H1 (cell line): Measurements from ENCODE around the gene WDR43. TPM values are rescaled to one million over a fixed set of nuclear protein-coding genes. Genes with fewer than 3 reads are reported as not detected.

Experiments used
- CTCF ChIA-PET: fragments of 300-600 bp; sonication (Branson Sonifier 250); formaldehyde crosslinking; loops from one replicate; lab custom pipeline; 2021; ENCODE audit not compliant: partially characterized antibody; lab: Charles Lee
- POLR2A ChIA-PET: fragments of 300-600 bp; sonication (Branson Sonifier 250); formaldehyde crosslinking; loops from one replicate; lab custom pipeline; 2021; ENCODE audit warnings: inconsistent platforms; ENCODE audit not compliant: partially characterized antibody; lab: Charles Lee
- DNase-seq, 2 experiments: peaks; one replicate each; pipeline versions ENCODE4 v3.0.0 to v3.0.0-alpha.2; 2010 to 2022; ENCODE audit warnings: low spot score in 2 of 2, low read depth in 1 of 2, mixed read lengths in 1 of 2
- FAIRE-seq: peaks from 2 replicates; lab custom pipeline; 2011; peaks lifted over from hg19 to GRCh38; lab: Jason Lieb, UNC
- H2AFZ ChIP-seq: 2 replicates; pipeline ENCODE4 v1.8.1; 2012; ENCODE audit warnings: low read length, inconsistent platforms
- H2AK5ac ChIP-seq: 2 replicates; pipeline ENCODE4 v1.6.1; 2013; ENCODE audit warnings: low read depth, low read length
- H2BK120ac ChIP-seq: replicated peaks from 2 replicates; pipeline ENCODE3; 2013; ENCODE audit warnings: low read depth, low read length, inconsistent platforms
- H2BK12ac ChIP-seq: 2 replicates; pipeline ENCODE4 v1.6.1; 2013; ENCODE audit warnings: low read depth, low read length
- H2BK15ac ChIP-seq: 2 replicates; pipeline ENCODE4 v1.6.1; 2013; ENCODE audit warnings: low read length
- H2BK20ac ChIP-seq: 2 replicates; pipeline ENCODE4 v1.6.1; 2013; ENCODE audit warnings: low read length
- H2BK5ac ChIP-seq: 2 replicates; pipeline ENCODE4 v1.6.1; 2013; ENCODE audit warnings: low read depth, low read length
- H3K14ac ChIP-seq: 2 replicates; pipeline ENCODE4 v1.6.1; 2013; ENCODE audit warnings: inconsistent platforms; ENCODE audit not compliant: insufficient read length
- H3K18ac ChIP-seq: 2 replicates; pipeline ENCODE4 v1.6.1; 2013; ENCODE audit warnings: low read length; ENCODE audit errors: extremely low read depth
- H3K23ac ChIP-seq: 2 replicates; pipeline ENCODE4 v1.6.1; 2013; ENCODE audit warnings: inconsistent platforms; ENCODE audit not compliant: insufficient read length
- H3K23me2 ChIP-seq: 2 replicates; pipeline ENCODE4 v1.6.1; 2013; ENCODE audit warnings: low read depth, low read length
- H3K27ac ChIP-seq: 2 replicates; pipeline ENCODE4 v1.6.1; 2011; ENCODE audit warnings: low read depth, low read length, inconsistent platforms
- H3K27me3 ChIP-seq, 4 experiments: replicated peaks in 1 of 4; 1 replicate in 1 of 4; 2 replicates in 3 of 4; pipeline versions ENCODE4 v1.6.1 to v1.8.1; 2011 to 2013; ENCODE audit warnings: low read length in 3 of 4, mild to moderate bottlenecking in 3 of 4, inconsistent platforms in 2 of 4, mixed read lengths in 2 of 4, moderate library complexity in 1 of 4; ENCODE audit not compliant: control insufficient read depth in 3 of 4, insufficient read depth in 3 of 4; ENCODE audit errors: extremely low read depth in 1 of 4
- H3K36me3 ChIP-seq, 4 experiments: 2 replicates each; pipeline versions ENCODE4 v1.6.1 to v1.8.1; 2011 to 2013; ENCODE audit warnings: mild to moderate bottlenecking in 4 of 4, low read length in 3 of 4, moderate library complexity in 2 of 4, control low read depth in 1 of 4, inconsistent platforms in 1 of 4; ENCODE audit not compliant: insufficient read depth in 4 of 4, control insufficient read depth in 2 of 4
- H3K4ac ChIP-seq: replicated peaks from 2 replicates; pipeline ENCODE3; 2013; ENCODE audit warnings: low read length, low read depth, mixed read lengths, inconsistent platforms; ENCODE audit not compliant: insufficient read length
- H3K4me1 ChIP-seq, 4 experiments: replicated peaks in 1 of 4; 1 replicate in 1 of 4; 2 replicates in 3 of 4; pipeline versions ENCODE4 v1.6.1 to v1.8.1; 2011 to 2013; ENCODE audit warnings: low read length in 3 of 4, inconsistent platforms in 2 of 4, mixed read lengths in 1 of 4; ENCODE audit not compliant: insufficient read depth in 4 of 4, control insufficient read depth in 3 of 4
- H3K4me2 ChIP-seq, 2 experiments: 2 replicates each; pipeline versions ENCODE4 v1.6.1 to v1.8.1; 2011 to 2013; ENCODE audit warnings: low read depth in 2 of 2, low read length in 2 of 2, control low read depth in 1 of 2, inconsistent platforms in 1 of 2, mild to moderate bottlenecking in 1 of 2; ENCODE audit not compliant: insufficient read depth in 1 of 2
- H3K4me3 ChIP-seq, 4 experiments: fragments of 200-600, 300-600 bp in 1 of 4; sonication (generic), shearing (Covaris generic), sonication (Bioruptor Twin) in 1 of 4; 2 replicates each; pipeline versions ENCODE4 v1.5.1 to v1.8.1; 2011 to 2016; ENCODE audit warnings: low read length in 4 of 4, low read depth in 3 of 4, control low read depth in 2 of 4, inconsistent platforms in 2 of 4, mild to moderate bottlenecking in 2 of 4, mixed read lengths in 1 of 4, moderate library complexity in 1 of 4; ENCODE audit not compliant: insufficient read depth in 2 of 4; ENCODE audit errors: extremely low read depth in 1 of 4
- H3K56ac ChIP-seq: replicated peaks from 2 replicates; pipeline ENCODE3; 2013; ENCODE audit warnings: low read depth, mild to moderate bottlenecking, mixed read lengths, low read length, inconsistent platforms; ENCODE audit not compliant: insufficient read length
- H3K79me1 ChIP-seq: 2 replicates; pipeline ENCODE4 v1.6.1; 2013; ENCODE audit warnings: low read depth, low read length, control low read depth
- H3K79me2 ChIP-seq, 2 experiments: 2 replicates each; pipeline versions ENCODE4 v1.6.1 to v1.8.1; 2012 to 2013; ENCODE audit warnings: low read length in 2 of 2, mild to moderate bottlenecking in 2 of 2, inconsistent platforms in 1 of 2; ENCODE audit not compliant: insufficient read depth in 2 of 2, control insufficient read depth in 1 of 2
- H3K9ac ChIP-seq, 4 experiments: replicated peaks in 1 of 4; 1 replicate in 1 of 4; 2 replicates in 3 of 4; pipeline versions ENCODE4 v1.6.1 to v1.8.1; 2011 to 2013; ENCODE audit warnings: low read depth in 3 of 4, low read length in 3 of 4, control low read depth in 2 of 4, mild to moderate bottlenecking in 2 of 4, moderate library complexity in 2 of 4, inconsistent platforms in 1 of 4; ENCODE audit errors: extremely low read depth in 1 of 4
- H3K9me3 ChIP-seq, 2 experiments: 2 replicates each; pipeline versions ENCODE4 v1.6.1 to v1.8.1; 2012 to 2013; ENCODE audit warnings: mild to moderate bottlenecking in 2 of 2, moderate library complexity in 2 of 2, control low read depth in 1 of 2, inconsistent platforms in 1 of 2, low read depth in 1 of 2, low read length in 1 of 2, mixed read lengths in 1 of 2; ENCODE audit not compliant: insufficient read depth in 2 of 2
- H4K20me1 ChIP-seq, 2 experiments: replicated peaks in 1 of 2; 2 replicates each; pipeline versions ENCODE3 to v1.8.1; 2011 to 2013; ENCODE audit warnings: inconsistent platforms in 2 of 2, low read length in 2 of 2, mild to moderate bottlenecking in 1 of 2; ENCODE audit not compliant: insufficient read depth in 2 of 2, control insufficient read depth in 1 of 2
- H4K5ac ChIP-seq: 2 replicates; pipeline ENCODE4 v1.6.1; 2013; ENCODE audit warnings: low read length, low read depth, mixed read lengths, inconsistent platforms; ENCODE audit not compliant: insufficient read length
- H4K8ac ChIP-seq: 2 replicates; pipeline ENCODE4 v1.8.0; 2013; ENCODE audit warnings: mild to moderate bottlenecking, moderate library complexity, low read length, inconsistent platforms; ENCODE audit not compliant: insufficient read depth; ENCODE audit errors: extremely low read depth
- H4K91ac ChIP-seq: replicated peaks from 2 replicates; pipeline ENCODE3; 2013; ENCODE audit warnings: low read length, mixed read lengths, inconsistent platforms; ENCODE audit not compliant: insufficient read length
- EGR1 ChIP-seq: IDR thresholded peaks from 2 replicates; pipeline ENCODE4 v1.6.1; 2011; ENCODE audit warnings: low read depth, low read length, borderline replicate concordance
- HDAC6 ChIP-seq: IDR thresholded peaks from one replicate; pipeline ENCODE4 v1.7.1; 2012; ENCODE audit warnings: low read depth, mild to moderate bottlenecking, inconsistent platforms, low read length, moderate library complexity
- POU5F1 ChIP-seq: IDR thresholded peaks from 2 replicates; pipeline ENCODE4 v1.6.1; 2011; ENCODE audit warnings: low read depth, mild to moderate bottlenecking, low read length, moderate library complexity
- RXRA ChIP-seq: IDR thresholded peaks from 2 replicates; pipeline ENCODE4 v1.6.1; 2011; ENCODE audit warnings: low read depth, mild to moderate bottlenecking, low read length, moderate library complexity; ENCODE audit not compliant: insufficient read depth
- SIRT6 ChIP-seq: IDR thresholded peaks from one replicate; pipeline ENCODE4 v1.7.1; 2012; ENCODE audit warnings: low read length, inconsistent platforms
- SP2 ChIP-seq: IDR thresholded peaks from 2 replicates; pipeline ENCODE4 v1.6.1; 2012; ENCODE audit warnings: mild to moderate bottlenecking, low read length, inconsistent platforms
- TBP ChIP-seq: IDR thresholded peaks from 2 replicates; pipeline ENCODE4 v1.6.1; 2011; ENCODE audit warnings: low read depth, low read length, improper control_type of control experiment
- WGBS, 2 experiments: shearing (Covaris generic) in 1 of 2; methylation state at CpG; one replicate each; pipeline versions ENCODE4 v1.1.6 to v1.1.7; 2013 to 2015; ENCODE audit warnings: low lambda C conversion rate in 2 of 2, mixed read lengths in 2 of 2, inconsistent platforms in 1 of 2, low coverage in 1 of 2, missing lambda C conversion rate in 1 of 2; ENCODE audit not compliant: insufficient replicate concordance in 2 of 2, insufficient coverage in 1 of 2, insufficient read length in 1 of 2; ENCODE audit errors: extremely low coverage in 1 of 2, missing lambda C conversion rate in 1 of 2; 5-methylcytosine and 5-hydroxymethylcytosine counted together
- polyA plus RNA-seq, 7 experiments: library from polyadenylated mRNA; depleted of rRNA in 3 of 7; stranded (reverse) in 5 of 7; unstranded in 2 of 7; fragments of >200 nt in 5 of 7; fragments of 200-250 nt in 2 of 7; gene quantifications; 1 replicate in 5 of 7; 2 replicates in 1 of 7; 4 replicates in 1 of 7; pipeline versions ENCODE4 v1.2.1 to v1.2.3, GENCODE V29; 2011 to 2013; ENCODE audit warnings: missing spikeins in 2 of 7, mixed read lengths in 2 of 7
- total RNA-seq: library from RNA; stranded (reverse); fragmentation: NEBNext Ultra II Directional; extraction: Animal tissue kit (Norgen Biotek cat#: 25700); gene quantifications from 2 replicates; pipeline ENCODE4 v1.2.1, GENCODE V29; 2021

Gene WDR43
- total and polyA plus RNA-seq, 2 of the 8 experiments (the other 6 are each of a cell fraction or from before 2014, with no cell fraction given): 57.8 to 142 TPM

DNA sequence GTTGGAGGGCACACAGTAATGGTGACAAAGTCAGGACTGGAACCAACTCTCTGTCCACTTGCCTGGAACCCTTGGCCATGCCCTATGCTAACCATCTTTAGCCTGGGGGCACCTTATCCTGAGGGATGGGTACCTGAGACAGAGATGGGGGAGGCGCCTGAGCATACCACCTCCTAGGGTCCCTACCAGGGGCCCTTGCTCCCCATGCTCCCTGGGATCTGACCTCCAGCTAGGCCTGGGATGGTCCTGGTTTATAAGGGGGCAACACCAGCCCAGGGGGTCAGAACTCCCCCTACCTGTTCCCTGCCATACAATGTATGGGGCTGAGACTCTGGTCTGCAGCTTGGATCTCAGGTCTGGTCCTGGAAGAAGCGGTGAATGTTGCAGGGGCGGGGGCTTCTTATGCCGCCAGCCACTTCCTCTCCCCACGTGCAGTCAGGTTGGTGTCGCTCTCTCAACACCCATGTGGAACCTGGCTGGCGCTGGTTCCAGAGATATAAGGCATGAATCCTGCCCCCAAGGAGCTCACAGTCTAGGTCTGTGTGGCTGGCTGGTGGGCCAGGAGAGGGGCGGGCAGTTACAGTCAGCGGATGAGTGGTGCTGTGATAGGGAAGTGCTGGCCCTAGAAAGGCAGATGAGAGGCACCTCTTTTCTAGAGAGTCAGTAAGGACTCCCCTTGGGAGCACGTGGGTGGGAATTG lies 82.9 kb downstream of the WDR43 start:
- Histone ChIP-seq H3K27ac (no peak overlapping the region), H2BK5ac (no peak overlapping the region), H2AK5ac (no peak overlapping the region), H4K8ac (no peak overlapping the region; the same call in 1 of the 2 replicates), H2BK12ac (no peak overlapping the region), H2AFZ (no peak overlapping the region), H3K23ac (no peak overlapping the region), H3K4ac (no peak overlapping the region), H3K27me3 (no peaks in the 10 kb centered on the region), H2BK15ac (no peak overlapping the region), H4K5ac (no peak overlapping the region), H3K36me3 (no peaks in the 10 kb centered on the region), H4K20me1 (no peaks in the 10 kb centered on the region), H3K9me3 (no peaks in the 10 kb centered on the region), H3K4me1 (peaks cover 0 to 2% (median 0%) of the 10 kb centered on the region in 4 experiments; a peak in 2 of 7 replicates), H3K79me1 (no peaks in the 10 kb centered on the region), H3K4me2 (no peak overlapping the region), H3K9ac (no peak overlapping the region), H3K4me3 (no peak overlapping the region), H2BK120ac (no peak overlapping the region), H2BK20ac (no peak overlapping the region), H3K79me2 (no peaks in the 10 kb centered on the region), H4K91ac (no peak overlapping the region), H3K23me2 (no peaks in the 10 kb centered on the region), H3K56ac (no peak overlapping the region), H3K18ac (no peak overlapping the region), H3K14ac (no peak overlapping the region)
- no peak for FAIRE-seq
- POLR2A ChIA-PET: no interaction called here
- DNase-seq: no peak
- WGBS, 2 experiments: 92% methylated on average over 10 of the region's 10 CpGs; no CpG with 5 or more reads in 1 of the 2 experiments
- TF ChIP-seq HDAC6: no peak
- no peak for TF ChIP-seq POU5F1
- TF ChIP-seq RXRA: no peak
- TF ChIP-seq EGR1: no peak
- no peak for TF ChIP-seq TBP
- no peak for TF ChIP-seq SP2
- no peak for TF ChIP-seq SIRT6
- CTCF ChIA-PET: interaction anchor here (0.8 to 1.4 kb wide), 4 partner anchors 18 to 232 kb away, joined by 3 read pairs; no protein-coding TSS in a partner anchor
